MM.1S (cell line): ENCODE results near the gene CA10.

ENCODE experiments used
- CTCF ChIP-seq: fragments of 300-600 bp; sonication (generic); IDR thresholded peaks from 2 replicates; pipeline ENCODE4 v1.5.1; 2016; ENCODE audit warnings: antibody characterized with exemption, low read length, mixed read lengths
- EZH2 ChIP-seq: fragments of 300-600 bp; sonication (generic); optimal IDR thresholded peaks from 2 replicates; pipeline ENCODE3; 2017; ENCODE audit warnings: low read depth, mild to moderate bottlenecking, antibody characterized with exemption, low read length, mixed read lengths

- no peak for TF ChIP-seq CTCF
- no peak for TF ChIP-seq EZH2
Observed at GRCh38 chr17:51618476-51618875, 540.0 kb downstream of the CA10 start.
